GM12874 (cell line): Measurements from ENCODE around the gene TRPV2.

Experiments
- CTCF ChIP-seq: IDR thresholded peaks from 2 replicates; pipeline ENCODE4 v1.5.1; 2011; ENCODE audit warnings: low read depth, mild to moderate bottlenecking, control low read depth, low read length, moderate library complexity; ENCODE audit not compliant: insufficient read depth

The TRPV2 gene

DNA sequence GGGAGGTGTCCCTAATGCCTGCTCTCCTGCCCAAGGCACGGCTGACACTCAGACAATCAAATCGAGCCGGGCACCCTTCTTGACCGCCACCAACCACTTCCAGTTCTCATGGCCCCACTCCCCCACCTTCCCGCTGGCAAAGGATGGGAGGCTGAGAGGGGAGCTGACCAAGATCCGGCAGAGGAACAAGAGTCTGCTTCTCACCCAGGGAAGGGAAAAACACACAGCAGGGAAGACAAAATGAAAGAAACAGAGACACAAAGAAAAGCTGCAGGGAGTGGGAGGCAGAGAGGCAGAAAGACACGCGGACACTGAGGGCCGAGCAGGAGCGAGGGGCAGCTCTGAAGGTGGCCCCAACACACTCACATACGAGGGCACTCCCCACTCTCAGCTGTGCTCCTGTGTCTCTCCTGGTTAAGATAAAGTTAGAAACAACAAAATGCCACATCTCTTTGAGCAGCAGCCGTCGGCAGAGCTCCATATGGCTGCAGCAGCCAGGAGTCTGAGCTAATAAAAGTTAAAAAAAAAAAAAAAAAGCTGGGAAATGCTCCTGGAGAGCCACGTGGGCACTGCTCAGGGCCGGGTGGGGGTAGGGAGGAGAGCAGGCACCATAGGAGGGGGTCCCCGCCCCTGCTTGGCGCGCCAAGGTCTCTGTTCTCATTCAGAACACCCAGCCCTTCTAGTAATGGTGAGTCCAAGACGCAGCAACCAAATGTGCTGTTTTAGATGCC is 69.2 kb downstream of the TRPV2 start:
- no peak for TF ChIP-seq CTCF
